Measurements from ENCODE around the gene DNAJC12.
"Not testable (repeated sequence)": the region's sequence is repeated elsewhere in the genome, so short reads cannot be mapped to it uniquely, and the experiment has no call there.

Gene DNAJC12

GRCh38 chr10:67837541-67838314 is at the start of gene DNAJC12:
DNAJC12 (minus strand) TSS chr10:67838188; CDS start chr10:67838011, 177 bp downstream.
- intact Hi-C loops (cut with DNase I), result no loop called here
- DNase-seq, result peak in 16 of 42 donors; percentile 22 to 75 (median 46)

GRCh38 chr10:67884842-67885670 is 47.1 kb upstream of the DNAJC12 start:
- peak; percentile 49 to 91 (median 82) for DNase-seq
- intact Hi-C loops (cut with DNase I), result loop anchor here (2.0 kb wide), 1 partner anchor 190 kb away; the partner anchor contains the start of gene HERC4

GRCh38 chr10:67884313-67884841 is 46.4 kb upstream of the DNAJC12 start, which contains the start of gene SIRT1:
SIRT1 (plus strand) TSS chr10:67884656; CDS start chr10:67884722, 66 bp downstream.
- DNase-seq, result peak; percentile 93 to 99 (median 97)

GRCh38 chr10:67883710-67884312 is 45.8 kb upstream of the DNAJC12 start:
- DNase-seq, result peak in 2 of 42 donors; percentile 4 to 44

More at GRCh38 chr10:67884313-67884841, 46.4 kb upstream of the DNAJC12 start, which contains the start of gene SIRT1:
- intact Hi-C loops (cut with DNase I), result loop anchor here (2.0 kb wide), 1 partner anchor 190 kb away; the partner anchor contains the start of gene HERC4

GRCh38 chr10:67878133-67878532 is 40.1 kb upstream of the DNAJC12 start:
- no peak for DNase-seq
- intact Hi-C loops (cut with DNase I), result no loop called here

More at GRCh38 chr10:67883710-67884312, 45.8 kb upstream of the DNAJC12 start:
- intact Hi-C loops (cut with DNase I), result loop anchor here (2.0 kb wide), 1 partner anchor 191 kb away; the partner anchor contains the start of gene HERC4

GRCh38 chr10:67877421-67877820 is 39.4 kb upstream of the DNAJC12 start:
- intact Hi-C loops (cut with DNase I); DNase-seq: not testable (repeated sequence)

- no peak for DNase-seq
- intact Hi-C loops (cut with DNase I), result no loop called here
Measured at GRCh38 chr10:67875340-67876238, 37.6 kb upstream of the DNAJC12 start.

- DNase-seq, result no peak
- intact Hi-C loops (cut with DNase I), result no loop called here
Measured at GRCh38 chr10:67869996-67870395, 32.0 kb upstream of the DNAJC12 start.

GRCh38 chr10:67868132-67868531 is 30.1 kb upstream of the DNAJC12 start:
- intact Hi-C loops (cut with DNase I), result no loop called here
- no peak for DNase-seq

GRCh38 chr10:67864607-67865371 is 26.8 kb upstream of the DNAJC12 start:
- DNase-seq, result no peak
- intact Hi-C loops (cut with DNase I), result no loop called here

- DNase-seq, result no peak
- intact Hi-C loops (cut with DNase I), result no loop called here
Measured at GRCh38 chr10:67863094-67863493, 25.1 kb upstream of the DNAJC12 start.

GRCh38 chr10:67861750-67862432 is 23.9 kb upstream of the DNAJC12 start:
- DNase-seq, result no peak
- intact Hi-C loops (cut with DNase I), result no loop called here

- no peak for DNase-seq
- intact Hi-C loops (cut with DNase I), result loop anchor here (5.0 to 10.0 kb wide), 4 partner anchors 216 to 666 kb away; partner anchors contain the start of genes HERC4, HNRNPH3, PBLD and SLC25A16
Measured at GRCh38 chr10:67858971-67859370, 21.0 kb upstream of the DNAJC12 start.

- peak in 1 of 42 donors; percentile 4 for DNase-seq
- intact Hi-C loops (cut with DNase I), result loop anchor here (10.0 kb wide), 3 partner anchors 221 to 671 kb away; partner anchors contain the start of genes HERC4, HNRNPH3, PBLD and SLC25A16
Measured at GRCh38 chr10:67853512-67853911, 15.5 kb upstream of the DNAJC12 start.

- peak in 2 of 42 donors; percentile 4 for DNase-seq
Measured at GRCh38 chr10:67852761-67853160, 14.8 kb upstream of the DNAJC12 start.

GRCh38 chr10:67851186-67851585 is 13.2 kb upstream of the DNAJC12 start:
- DNase-seq, result peak in 2 of 42 donors; percentile 1 to 5
- intact Hi-C loops (cut with DNase I), result loop anchor here (10.0 kb wide), 3 partner anchors 224 to 674 kb away; partner anchors contain the start of genes HERC4, HNRNPH3, PBLD and SLC25A16

More at GRCh38 chr10:67852761-67853160, 14.8 kb upstream of the DNAJC12 start:
- intact Hi-C loops (cut with DNase I), result loop anchor here (10.0 kb wide), 3 partner anchors 222 to 672 kb away; partner anchors contain the start of genes HERC4, HNRNPH3, PBLD and SLC25A16

Data from head of caudate nucleus (tissue), 42 donors.